Measurements from ENCODE around the gene MED28.

DNA sequence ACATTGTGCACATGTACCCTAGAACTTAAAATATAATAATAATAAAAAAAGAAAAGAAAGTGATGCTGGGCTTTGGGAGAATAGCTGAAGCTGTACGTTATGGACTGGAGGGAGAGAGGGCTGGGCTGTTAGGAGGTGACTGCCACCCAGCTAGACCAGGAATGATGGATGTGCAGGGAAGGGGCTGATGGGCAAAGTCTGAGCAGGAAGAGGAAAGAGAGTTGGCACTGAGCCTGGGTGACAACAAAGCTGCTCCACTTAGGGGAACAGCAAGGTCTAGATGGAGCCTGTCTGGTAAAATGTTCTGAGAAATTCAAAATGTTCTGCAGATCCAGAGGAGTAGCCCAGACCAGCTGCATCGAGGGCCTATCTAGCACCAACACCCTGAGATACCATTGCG, 32.3 kb downstream of the MED28 start:
- TF ChIP-seq POLR2A (IDR thresholded peaks at IDR 0.05), result no peak
- TF ChIP-seq, protein P1, sequence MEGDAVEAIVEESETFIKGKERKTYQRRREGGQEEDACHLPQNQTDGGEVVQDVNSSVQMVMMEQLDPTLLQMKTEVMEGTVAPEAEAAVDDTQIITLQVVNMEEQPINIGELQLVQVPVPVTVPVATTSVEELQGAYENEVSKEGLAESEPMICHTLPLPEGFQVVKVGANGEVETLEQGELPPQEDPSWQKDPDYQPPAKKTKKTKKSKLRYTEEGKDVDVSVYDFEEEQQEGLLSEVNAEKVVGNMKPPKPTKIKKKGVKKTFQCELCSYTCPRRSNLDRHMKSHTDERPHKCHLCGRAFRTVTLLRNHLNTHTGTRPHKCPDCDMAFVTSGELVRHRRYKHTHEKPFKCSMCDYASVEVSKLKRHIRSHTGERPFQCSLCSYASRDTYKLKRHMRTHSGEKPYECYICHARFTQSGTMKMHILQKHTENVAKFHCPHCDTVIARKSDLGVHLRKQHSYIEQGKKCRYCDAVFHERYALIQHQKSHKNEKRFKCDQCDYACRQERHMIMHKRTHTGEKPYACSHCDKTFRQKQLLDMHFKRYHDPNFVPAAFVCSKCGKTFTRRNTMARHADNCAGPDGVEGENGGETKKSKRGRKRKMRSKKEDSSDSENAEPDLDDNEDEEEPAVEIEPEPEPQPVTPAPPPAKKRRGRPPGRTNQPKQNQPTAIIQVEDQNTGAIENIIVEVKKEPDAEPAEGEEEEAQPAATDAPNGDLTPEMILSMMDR (IDR thresholded peaks at IDR 0.05), result no peak

Measured in prostate gland (tissue), 2 donors.